ENCODE data around the gene COX4I1.

DNA sequence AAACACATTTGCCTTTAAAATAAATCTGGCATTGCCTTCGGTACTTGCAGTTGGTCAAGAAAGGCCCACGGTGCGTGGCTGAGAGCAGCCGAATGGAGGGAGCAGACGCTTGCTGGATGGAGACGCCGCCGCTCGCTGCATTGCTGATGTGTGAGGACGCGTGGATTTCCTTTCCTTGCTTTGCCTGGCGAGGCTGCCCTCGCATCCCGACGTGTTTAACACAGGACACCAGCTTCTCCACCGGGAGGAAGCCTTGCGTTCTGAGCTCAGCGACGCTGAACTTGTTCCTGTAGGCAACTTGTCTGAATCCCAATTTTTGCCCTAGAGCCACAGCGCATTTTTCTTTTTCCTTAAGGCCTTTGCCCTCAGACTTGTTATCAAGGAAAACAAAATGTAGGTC is 45.8 kb downstream of the COX4I1 start:
- TF ChIP-seq, protein P1, sequence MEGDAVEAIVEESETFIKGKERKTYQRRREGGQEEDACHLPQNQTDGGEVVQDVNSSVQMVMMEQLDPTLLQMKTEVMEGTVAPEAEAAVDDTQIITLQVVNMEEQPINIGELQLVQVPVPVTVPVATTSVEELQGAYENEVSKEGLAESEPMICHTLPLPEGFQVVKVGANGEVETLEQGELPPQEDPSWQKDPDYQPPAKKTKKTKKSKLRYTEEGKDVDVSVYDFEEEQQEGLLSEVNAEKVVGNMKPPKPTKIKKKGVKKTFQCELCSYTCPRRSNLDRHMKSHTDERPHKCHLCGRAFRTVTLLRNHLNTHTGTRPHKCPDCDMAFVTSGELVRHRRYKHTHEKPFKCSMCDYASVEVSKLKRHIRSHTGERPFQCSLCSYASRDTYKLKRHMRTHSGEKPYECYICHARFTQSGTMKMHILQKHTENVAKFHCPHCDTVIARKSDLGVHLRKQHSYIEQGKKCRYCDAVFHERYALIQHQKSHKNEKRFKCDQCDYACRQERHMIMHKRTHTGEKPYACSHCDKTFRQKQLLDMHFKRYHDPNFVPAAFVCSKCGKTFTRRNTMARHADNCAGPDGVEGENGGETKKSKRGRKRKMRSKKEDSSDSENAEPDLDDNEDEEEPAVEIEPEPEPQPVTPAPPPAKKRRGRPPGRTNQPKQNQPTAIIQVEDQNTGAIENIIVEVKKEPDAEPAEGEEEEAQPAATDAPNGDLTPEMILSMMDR (conservative IDR thresholded peaks at IDR 0.05 in 1 of 2, IDR thresholded peaks at IDR 0.05 in 1 of 2; ENCODE audit: extremely low read depth in 1 of 2, insufficient read depth in 1 of 2, low read depth in 1 of 2, low read length in 2 of 2), result no peak
- TF ChIP-seq EZH2 (IDR thresholded peaks at IDR 0.05; ENCODE audit: borderline replicate concordance, low read length), result no peak
